OCI-LY1 (cell line): Measurements from ENCODE around the gene COLEC12.

Experiments
- H2AFZ ChIP-seq: fragments of 200-600 bp; sonication (generic), shearing (Covaris generic); 2 replicates; pipeline ENCODE4 v1.6.0; 2014; ENCODE audit warnings: antibody characterized with exemption, mild to moderate bottlenecking, low read length
- H3F3A ChIP-seq: fragments of 200-600 bp; sonication (generic), shearing (Covaris generic); 2 replicates; pipeline ENCODE4 v1.6.0; 2014; ENCODE audit warnings: mild to moderate bottlenecking, antibody characterized with exemption, low read length, moderate library complexity; ENCODE audit not compliant: insufficient read depth
- H3K27ac ChIP-seq: fragments of 200-600 bp; sonication (generic); 2 replicates; pipeline ENCODE4 v1.5.1; 2014; ENCODE audit warnings: low read length, mixed run types, mild to moderate bottlenecking, low read depth; ENCODE audit not compliant: poor library complexity, severe bottlenecking
- H3K27me3 ChIP-seq: fragments of 200-600 bp; sonication (generic); 2 replicates; pipeline ENCODE4 v1.6.0; 2014; ENCODE audit warnings: antibody characterized with exemption, mild to moderate bottlenecking, low read length, moderate library complexity; ENCODE audit not compliant: insufficient read depth
- H3K36me3 ChIP-seq: fragments of 200-600 bp; sonication (generic); 2 replicates; pipeline ENCODE4 v1.6.1; 2014; ENCODE audit warnings: mild to moderate bottlenecking, antibody characterized with exemption, low read length, moderate library complexity, mixed read lengths; ENCODE audit not compliant: insufficient read depth
- H3K4me1 ChIP-seq: fragments of 200-600 bp; sonication (generic); 2 replicates; pipeline ENCODE4 v1.5.1; 2014; ENCODE audit warnings: mild to moderate bottlenecking, low read length, moderate library complexity; ENCODE audit not compliant: insufficient read depth, severe bottlenecking
- H3K4me2 ChIP-seq: fragments of 200-600 bp; sonication (generic), shearing (Covaris generic); 2 replicates; pipeline ENCODE4 v1.6.1; 2014; ENCODE audit warnings: low read length
- H3K4me3 ChIP-seq: fragments of 200-600 bp; sonication (generic); 2 replicates; pipeline ENCODE4 v1.5.1; 2014; ENCODE audit warnings: low read length, low read depth, mild to moderate bottlenecking, mixed read lengths; ENCODE audit not compliant: poor library complexity, severe bottlenecking
- H3K79me2 ChIP-seq: fragments of 200-600 bp; shearing (Covaris generic); 2 replicates; pipeline ENCODE4 v1.6.1; 2016; ENCODE audit warnings: mixed run types, low read length, mixed read lengths; ENCODE audit not compliant: insufficient read depth
- H3K9ac ChIP-seq: fragments of 200-600 bp; sonication (generic), shearing (Covaris generic); 2 replicates; pipeline ENCODE4 v1.6.1; 2014; ENCODE audit warnings: mild to moderate bottlenecking, low read length, mixed read lengths
- H3K9me2 ChIP-seq: fragments of 200-600 bp; sonication (generic), shearing (Covaris generic); 2 replicates; pipeline ENCODE4 v1.6.1; 2014; ENCODE audit warnings: low read depth, mild to moderate bottlenecking, low read length, mixed read lengths
- H3K9me3 ChIP-seq: fragments of 200-600 bp; shearing (Covaris generic); 2 replicates; pipeline ENCODE4 v1.6.1; 2014; ENCODE audit warnings: low read length, mixed read lengths
- H4K20me1 ChIP-seq: fragments of 200-600 bp; sonication (generic), shearing (Covaris generic); 2 replicates; pipeline ENCODE4 v1.6.0; 2016; ENCODE audit warnings: mild to moderate bottlenecking, low read length; ENCODE audit not compliant: insufficient read depth
- EZH2 ChIP-seq: fragments of 200-600 bp; sonication (generic), shearing (Covaris generic); IDR thresholded peaks from 2 replicates; pipeline ENCODE4 v1.8.0; 2017; ENCODE audit warnings: borderline replicate concordance, mixed run types, mild to moderate bottlenecking, antibody characterized with exemption, low read length, moderate library complexity, mixed read lengths
- TF ChIP-seq, protein P1 (sequence below): fragments of 200-600 bp; sonication (generic), shearing (Covaris generic); IDR thresholded peaks from 2 replicates; pipeline ENCODE4 v1.5.1; 2017; ENCODE audit warnings: mild to moderate bottlenecking, antibody characterized with exemption, low read length, moderate library complexity, mixed read lengths

Gene COLEC12

DNA sequence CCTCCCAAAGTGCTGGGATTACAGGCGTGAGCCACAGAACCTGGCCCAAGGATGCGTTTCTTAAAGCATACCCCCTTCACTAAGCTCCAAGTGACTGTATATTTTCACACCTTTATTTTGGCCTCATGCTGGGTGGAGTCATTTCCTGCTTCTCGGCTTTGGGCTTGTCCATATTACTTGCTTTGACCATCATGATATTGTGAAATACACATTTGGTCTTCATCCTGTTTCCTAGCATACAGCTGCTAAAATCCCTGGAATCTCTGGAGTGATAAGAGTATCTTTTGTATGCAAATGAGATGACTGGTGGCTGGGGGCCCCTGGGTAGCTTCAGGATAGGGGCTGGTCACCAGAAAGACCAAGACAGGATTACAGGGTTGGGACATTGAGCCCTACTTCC, 17.6 kb upstream of the COLEC12 start:
- TF ChIP-seq, protein P1, sequence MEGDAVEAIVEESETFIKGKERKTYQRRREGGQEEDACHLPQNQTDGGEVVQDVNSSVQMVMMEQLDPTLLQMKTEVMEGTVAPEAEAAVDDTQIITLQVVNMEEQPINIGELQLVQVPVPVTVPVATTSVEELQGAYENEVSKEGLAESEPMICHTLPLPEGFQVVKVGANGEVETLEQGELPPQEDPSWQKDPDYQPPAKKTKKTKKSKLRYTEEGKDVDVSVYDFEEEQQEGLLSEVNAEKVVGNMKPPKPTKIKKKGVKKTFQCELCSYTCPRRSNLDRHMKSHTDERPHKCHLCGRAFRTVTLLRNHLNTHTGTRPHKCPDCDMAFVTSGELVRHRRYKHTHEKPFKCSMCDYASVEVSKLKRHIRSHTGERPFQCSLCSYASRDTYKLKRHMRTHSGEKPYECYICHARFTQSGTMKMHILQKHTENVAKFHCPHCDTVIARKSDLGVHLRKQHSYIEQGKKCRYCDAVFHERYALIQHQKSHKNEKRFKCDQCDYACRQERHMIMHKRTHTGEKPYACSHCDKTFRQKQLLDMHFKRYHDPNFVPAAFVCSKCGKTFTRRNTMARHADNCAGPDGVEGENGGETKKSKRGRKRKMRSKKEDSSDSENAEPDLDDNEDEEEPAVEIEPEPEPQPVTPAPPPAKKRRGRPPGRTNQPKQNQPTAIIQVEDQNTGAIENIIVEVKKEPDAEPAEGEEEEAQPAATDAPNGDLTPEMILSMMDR = no peak
- no peak for TF ChIP-seq EZH2
- Histone ChIP-seq H3K79me2 (no peaks in the 10 kb centered on the region), H3K27ac (no peak overlapping the region), H3F3A (no peaks in the 10 kb centered on the region), H3K9me2 (no peaks in the 10 kb centered on the region), H3K4me3 (no peak overlapping the region), H3K9ac (no peak overlapping the region), H3K27me3 (no peaks in the 10 kb centered on the region), H4K20me1 (no peaks in the 10 kb centered on the region), H3K4me1 (no peaks in the 10 kb centered on the region), H2AFZ (no peak overlapping the region), H3K36me3 (no peaks in the 10 kb centered on the region), H3K4me2 (no peak overlapping the region), H3K9me3 (no peaks in the 10 kb centered on the region)

DNA sequence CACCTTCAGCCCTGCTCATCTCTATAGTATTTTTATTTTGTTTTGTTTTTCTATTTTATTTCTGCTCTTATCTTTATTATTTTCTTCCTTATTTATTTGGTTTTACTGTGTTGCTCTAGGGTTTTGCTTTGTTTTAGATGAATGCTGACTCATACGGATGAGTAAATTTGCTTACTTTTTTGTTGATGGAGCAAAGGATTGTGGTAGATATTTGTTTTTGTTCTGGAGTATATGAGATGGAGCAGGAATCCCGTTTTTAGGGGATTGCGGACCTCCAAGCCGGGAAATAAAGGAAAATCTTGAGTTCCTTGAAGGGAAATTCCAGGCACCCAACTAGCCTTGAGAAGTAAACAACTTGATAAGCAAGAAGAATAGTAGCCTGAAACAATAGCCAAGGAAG, 15.3 kb upstream of the COLEC12 start:
- H3K27me3 ChIP-seq = no peaks in the 10 kb centered on the region
- no peaks in the 10 kb centered on the region for H3K4me1 ChIP-seq
- H2AFZ ChIP-seq = no peak overlapping the region

DNA sequence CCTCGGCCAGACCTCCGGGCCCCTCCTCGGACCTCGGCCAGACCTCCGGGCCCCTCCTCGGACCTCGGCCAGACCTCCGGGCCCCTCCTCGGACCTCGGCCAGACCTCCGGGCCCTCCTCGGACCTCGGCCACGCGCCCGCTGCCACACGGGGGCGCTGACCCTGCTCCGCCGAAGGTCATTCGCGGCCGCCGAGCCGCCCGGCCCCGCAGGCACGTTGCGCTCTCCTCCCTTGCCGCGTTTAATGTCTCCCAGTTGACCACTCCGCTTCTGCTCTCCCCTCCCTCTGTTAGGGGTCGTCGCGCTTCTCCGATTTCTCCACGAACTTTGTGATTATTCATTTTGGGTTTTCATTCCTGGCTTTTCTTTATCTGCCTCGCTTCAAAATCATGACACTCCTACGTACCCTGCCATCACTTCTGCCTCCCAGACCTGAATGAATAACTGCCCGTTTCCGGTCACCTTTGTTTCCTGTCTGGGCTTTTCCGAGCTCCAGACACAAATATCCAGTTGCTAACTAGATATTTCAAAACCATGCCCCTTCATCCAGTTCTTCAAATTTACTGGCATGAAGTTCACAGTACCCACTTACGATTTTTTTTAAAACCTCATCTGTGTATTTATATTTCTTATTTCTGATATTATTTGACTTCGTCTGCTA, 14.8 kb upstream of the COLEC12 start:
- H3K4me2 ChIP-seq = no peak overlapping the region
- TF ChIP-seq, protein P1 = no peak
- TF ChIP-seq EZH2 = no peak
- no peak overlapping the region for H3K4me3 ChIP-seq
- H3K79me2 ChIP-seq = no peaks in the 10 kb centered on the region
- no peaks in the 10 kb centered on the region for H3K36me3 ChIP-seq
- no peaks in the 10 kb centered on the region for H3K9me3 ChIP-seq
- H3K9ac ChIP-seq = no peak overlapping the region
- no peaks in the 10 kb centered on the region for H3K4me1 ChIP-seq
- no peaks in the 10 kb centered on the region for H4K20me1 ChIP-seq
- no peak overlapping the region for H2AFZ ChIP-seq
- H3F3A ChIP-seq = no peaks in the 10 kb centered on the region
- H3K27me3 ChIP-seq = no peaks in the 10 kb centered on the region
- H3K9me2 ChIP-seq = no peaks in the 10 kb centered on the region
- H3K27ac ChIP-seq = no peak overlapping the region

More for the DNA sequence above, 15.3 kb upstream of the COLEC12 start:
- Histone ChIP-seq H4K20me1 (no peaks in the 10 kb centered on the region), H3K79me2 (no peaks in the 10 kb centered on the region), H3K36me3 (no peaks in the 10 kb centered on the region), H3K9ac (no peak overlapping the region), H3K4me2 (no peak overlapping the region), H3K4me3 (no peak overlapping the region), H3K27ac (no peak overlapping the region), H3K9me2 (no peaks in the 10 kb centered on the region), H3F3A (no peaks in the 10 kb centered on the region), H3K9me3 (no peaks in the 10 kb centered on the region)
- TF ChIP-seq, protein P1 = no peak
- TF ChIP-seq EZH2 = no peak
